Activated CD4-positive, CD25-positive, alpha-beta regulatory T cell treated with anti-CD3 and anti-CD28 coated beads, Interleukin-2, amount 50 U/mL, for 72 hours (primary cell): Measurements from ENCODE around the gene PPARGC1A.

Source experiments
- DNase-seq: peaks from one replicate; pipeline ENCODE4 v3.0.0; 2021

Gene PPARGC1A

GRCh38 chr4:23878912-23879732 is 10.7 kb downstream of the PPARGC1A start:
- no peak for DNase-seq

- DNase-seq = no peak
Measured at GRCh38 chr4:23878246-23878891, 11.5 kb downstream of the PPARGC1A start.

- DNase-seq = no peak
Measured at GRCh38 chr4:23877758-23878229, 12.1 kb downstream of the PPARGC1A start.

GRCh38 chr4:23876418-23877089 is 13.3 kb downstream of the PPARGC1A start:
- DNase-seq = no peak

GRCh38 chr4:23875317-23875716 is 14.5 kb downstream of the PPARGC1A start:
- no peak for DNase-seq

GRCh38 chr4:23874536-23874901 is 15.3 kb downstream of the PPARGC1A start:
- no peak for DNase-seq

GRCh38 chr4:23873717-23874535 is 15.9 kb downstream of the PPARGC1A start:
- no peak for DNase-seq

GRCh38 chr4:23871426-23871825 is 18.4 kb downstream of the PPARGC1A start:
- DNase-seq = no peak

- no peak for DNase-seq
Measured at GRCh38 chr4:23866450-23867075, 23.3 kb downstream of the PPARGC1A start.

- DNase-seq = no peak
Measured at GRCh38 chr4:23861897-23862296, 27.9 kb downstream of the PPARGC1A start.

GRCh38 chr4:23860919-23861318 is 28.9 kb downstream of the PPARGC1A start:
- no peak for DNase-seq

GRCh38 chr4:23857367-23857959 is 32.4 kb downstream of the PPARGC1A start:
- DNase-seq = no peak

- DNase-seq = no peak
Measured at GRCh38 chr4:23856630-23857029, 33.2 kb downstream of the PPARGC1A start.

- DNase-seq = no peak
Measured at GRCh38 chr4:23855912-23856605, 33.8 kb downstream of the PPARGC1A start.

- no peak for DNase-seq
Measured at GRCh38 chr4:23853986-23854660, 35.7 kb downstream of the PPARGC1A start.

GRCh38 chr4:23851464-23851863 is 38.4 kb downstream of the PPARGC1A start:
- DNase-seq = no peak

GRCh38 chr4:23847158-23847557 is 42.7 kb downstream of the PPARGC1A start:
- no peak for DNase-seq

GRCh38 chr4:23844961-23845360 is 44.9 kb downstream of the PPARGC1A start:
- DNase-seq = no peak

- DNase-seq = no peak
Measured at GRCh38 chr4:23839279-23839678, 50.6 kb downstream of the PPARGC1A start.

GRCh38 chr4:23838607-23839006 is 51.2 kb downstream of the PPARGC1A start:
- no peak for DNase-seq

GRCh38 chr4:23838131-23838530 is 51.7 kb downstream of the PPARGC1A start:
- DNase-seq = no peak
